ENCODE measurements around the gene CST5.

Gene CST5

GRCh38 chr20:23826541-23827021 lies 53.0 kb downstream of the CST5 start, which contains the start of gene CST2:
CST2 (minus strand) TSS chr20:23826729; CDS start chr20:23826660, 69 bp downstream.
- DNase-seq (ENCODE audit: insufficient read length) (no peak), FAIRE-seq (no peak)
- TF ChIP-seq POLR2A (IDR thresholded peaks at IDR 0.05; ENCODE audit: low read depth, low read length) (no peak), TAF1 (IDR thresholded peaks at IDR 0.05; ENCODE audit: borderline replicate concordance, low read depth, low read length) (no peak), POLR2AphosphoS5 (IDR thresholded peaks at IDR 0.05; ENCODE audit: low read depth, low read length) (no peak)

All from GM12892 (cell line).